Astrocyte (in vitro differentiated cells and primary cell): Measurements from ENCODE around the gene ZNF586. TPM values are rescaled to one million over a fixed set of nuclear protein-coding genes. Genes with fewer than 3 reads are reported as not detected.
"Not testable (repeated sequence)": the region's sequence is repeated elsewhere in the genome, so short reads cannot be mapped to it uniquely, and the experiment has no call there.

ENCODE experiments used
- DNase-seq: peaks from one replicate; pipeline ENCODE4 v3.0.0-alpha.2; 2010; ENCODE audit warnings: low read depth
- FAIRE-seq: peaks from 2 replicates; lab custom pipeline; 2011; peaks lifted over from hg19 to GRCh38; lab: Jason Lieb, UNC
- H2AFZ ChIP-seq: 2 replicates; pipeline ENCODE4 v1.6.0; 2012; ENCODE audit warnings: low read depth, low read length, inconsistent platforms
- H3K27ac ChIP-seq: 2 replicates; pipeline ENCODE4 v1.5.1; 2011; ENCODE audit warnings: low read depth, low read length, inconsistent platforms
- H3K27me3 ChIP-seq: 2 replicates; pipeline ENCODE4 v1.6.0; 2011; ENCODE audit warnings: low read length, inconsistent platforms; ENCODE audit not compliant: insufficient read depth
- H3K36me3 ChIP-seq: 2 replicates; pipeline ENCODE4 v1.5.1; 2011; ENCODE audit warnings: low read length, inconsistent platforms; ENCODE audit not compliant: insufficient read depth
- H3K4me1 ChIP-seq: 2 replicates; pipeline ENCODE4 v1.5.1; 2011; ENCODE audit warnings: low read length, inconsistent platforms; ENCODE audit not compliant: insufficient read depth
- H3K4me2 ChIP-seq: 2 replicates; pipeline ENCODE4 v1.6.0; 2012; ENCODE audit warnings: low read length, inconsistent platforms
- H3K4me3 ChIP-seq: 2 replicates; pipeline ENCODE4 v1.5.1; 2011; ENCODE audit warnings: low read depth, mild to moderate bottlenecking, low read length, inconsistent platforms; ENCODE audit not compliant: insufficient read depth
- H3K79me2 ChIP-seq: 2 replicates; pipeline ENCODE4 v1.6.0; 2012; ENCODE audit warnings: mild to moderate bottlenecking, low read length, inconsistent platforms; ENCODE audit not compliant: insufficient read depth
- H3K9ac ChIP-seq: 2 replicates; pipeline ENCODE4 v1.6.0; 2012; ENCODE audit warnings: mild to moderate bottlenecking, low read length, inconsistent platforms
- H3K9me3 ChIP-seq: 2 replicates; pipeline ENCODE4 v1.5.1; 2012; ENCODE audit warnings: low read depth, mild to moderate bottlenecking, low read length, inconsistent platforms; ENCODE audit not compliant: insufficient read depth
- H4K20me1 ChIP-seq: 2 replicates; pipeline ENCODE4 v1.6.0; 2012; ENCODE audit warnings: low read length, inconsistent platforms; ENCODE audit not compliant: insufficient read depth
- H3K27ac Mint-ChIP-seq: one replicate; pipeline ENCODE4 v1.8.0; 2021; ENCODE audit warnings: mild to moderate bottlenecking, mixed read lengths; ENCODE audit not compliant: unreplicated experiment
- H3K27me3 Mint-ChIP-seq: one replicate; pipeline ENCODE4 v1.8.0; 2021; ENCODE audit warnings: low read depth, mixed read lengths; ENCODE audit not compliant: unreplicated experiment
- H3K36me3 Mint-ChIP-seq: one replicate; pipeline ENCODE4 v1.8.0; 2021; ENCODE audit warnings: low read depth, mixed read lengths; ENCODE audit not compliant: unreplicated experiment
- H3K4me1 Mint-ChIP-seq: one replicate; pipeline ENCODE4 v1.8.0; 2021; ENCODE audit warnings: low read depth, mixed read lengths; ENCODE audit not compliant: unreplicated experiment
- H3K4me3 Mint-ChIP-seq: one replicate; pipeline ENCODE4 v1.8.0; 2021; ENCODE audit warnings: mild to moderate bottlenecking, moderate library complexity, mixed read lengths; ENCODE audit not compliant: unreplicated experiment
- H3K9me3 Mint-ChIP-seq: one replicate; pipeline ENCODE4 v1.8.0; 2021; ENCODE audit warnings: mild to moderate bottlenecking, mixed read lengths; ENCODE audit not compliant: unreplicated experiment
- EZH2 ChIP-seq: IDR thresholded peaks from 2 replicates; pipeline ENCODE4 v1.6.1; 2012; ENCODE audit warnings: mild to moderate bottlenecking, low read length, inconsistent platforms; ENCODE audit not compliant: insufficient read depth
- total RNA-seq: library from RNA; stranded (reverse); gene quantifications from 2 replicates; pipeline ENCODE4 v1.2.1, GENCODE V29; 2021
- TF ChIP-seq, protein P1 (sequence below): IDR thresholded peaks from 2 replicates; pipeline ENCODE4 v1.5.1; 2011; ENCODE audit warnings: low read depth, mild to moderate bottlenecking, inconsistent platforms, low read length, moderate library complexity; ENCODE audit not compliant: insufficient read depth

The ZNF586 gene
- total RNA-seq, 1 donor from 2014 or later, result 11.5 TPM

DNA sequence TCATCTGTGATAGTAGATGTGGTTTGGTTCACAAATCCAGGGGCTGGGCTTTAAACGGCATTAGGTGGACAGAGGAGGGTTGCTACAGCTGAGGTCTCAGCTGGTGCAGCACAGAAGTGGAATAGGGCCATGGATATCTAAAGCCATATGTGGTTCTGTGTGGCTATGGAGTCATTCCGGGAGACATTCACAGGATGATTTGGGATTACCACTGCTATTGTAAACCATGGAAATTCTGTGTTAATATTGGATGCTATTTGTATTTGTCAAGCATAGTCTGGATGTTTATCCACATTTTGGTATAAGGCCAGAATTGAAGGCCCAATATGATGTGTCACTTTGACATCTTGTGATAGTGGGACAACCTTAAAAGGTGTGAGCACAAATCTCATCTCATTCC lies 53.7 kb downstream of the ZNF586 start:
- H2AFZ ChIP-seq, H3K9me3 Mint-ChIP-seq, H3K9me3 ChIP-seq, H3K36me3 ChIP-seq, H3K4me1 ChIP-seq, H3K27me3 Mint-ChIP-seq, H3K4me2 ChIP-seq, H3K4me3 Mint-ChIP-seq, H3K27ac ChIP-seq, H3K27ac Mint-ChIP-seq, FAIRE-seq, DNase-seq, H3K9ac ChIP-seq, H3K27me3 ChIP-seq, H3K4me3 ChIP-seq: not testable (repeated sequence)
- peaks cover 84% of the 10 kb centered on the region for H3K79me2 ChIP-seq
- H3K4me1 Mint-ChIP-seq, result peaks cover 22% of the 10 kb centered on the region
- peaks cover 14% of the 10 kb centered on the region for H3K36me3 Mint-ChIP-seq
- peaks cover 44% of the 10 kb centered on the region for H4K20me1 ChIP-seq

DNA sequence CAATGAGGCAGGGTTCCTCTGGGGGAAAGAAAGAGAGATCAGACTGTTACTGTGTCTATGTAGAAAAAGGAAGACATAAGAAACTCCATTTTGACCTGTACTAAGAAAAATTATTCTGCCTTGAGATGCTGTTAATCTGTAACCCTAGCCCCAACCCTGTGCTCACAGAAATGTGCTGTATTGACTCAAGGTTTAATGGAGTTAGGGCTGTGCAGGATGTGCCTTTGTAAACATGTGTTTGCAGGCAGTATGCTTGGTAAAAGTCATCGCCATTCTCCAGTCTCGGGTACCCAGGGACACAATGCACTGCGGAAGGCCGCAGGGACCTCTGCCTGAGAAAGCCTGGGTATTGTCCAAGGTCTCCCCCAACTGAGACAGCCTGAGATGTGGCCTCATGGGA lies 54.1 kb downstream of the ZNF586 start:
- peaks cover 45% of the 10 kb centered on the region for H4K20me1 ChIP-seq

DNA sequence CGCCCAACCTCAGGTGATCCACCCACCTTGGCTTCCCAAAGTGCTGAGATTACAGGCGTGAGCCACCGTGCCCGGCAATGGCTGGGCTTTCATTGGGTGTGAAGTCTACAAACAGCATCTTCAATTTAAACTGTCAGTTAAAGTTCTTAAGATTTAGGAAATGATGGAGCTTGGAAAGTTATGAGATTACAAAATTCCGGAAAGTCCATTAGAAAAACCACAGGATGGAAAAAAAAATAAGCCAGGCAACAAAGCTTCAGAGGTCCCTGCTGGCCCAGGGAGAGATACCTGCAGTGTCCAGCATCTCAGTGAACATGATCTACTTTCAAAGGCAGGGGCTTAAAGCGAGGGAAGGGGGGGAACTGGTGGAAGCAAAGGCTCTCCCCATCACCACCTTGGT lies 56.0 kb downstream of the ZNF586 start:
- TF ChIP-seq, protein P1, sequence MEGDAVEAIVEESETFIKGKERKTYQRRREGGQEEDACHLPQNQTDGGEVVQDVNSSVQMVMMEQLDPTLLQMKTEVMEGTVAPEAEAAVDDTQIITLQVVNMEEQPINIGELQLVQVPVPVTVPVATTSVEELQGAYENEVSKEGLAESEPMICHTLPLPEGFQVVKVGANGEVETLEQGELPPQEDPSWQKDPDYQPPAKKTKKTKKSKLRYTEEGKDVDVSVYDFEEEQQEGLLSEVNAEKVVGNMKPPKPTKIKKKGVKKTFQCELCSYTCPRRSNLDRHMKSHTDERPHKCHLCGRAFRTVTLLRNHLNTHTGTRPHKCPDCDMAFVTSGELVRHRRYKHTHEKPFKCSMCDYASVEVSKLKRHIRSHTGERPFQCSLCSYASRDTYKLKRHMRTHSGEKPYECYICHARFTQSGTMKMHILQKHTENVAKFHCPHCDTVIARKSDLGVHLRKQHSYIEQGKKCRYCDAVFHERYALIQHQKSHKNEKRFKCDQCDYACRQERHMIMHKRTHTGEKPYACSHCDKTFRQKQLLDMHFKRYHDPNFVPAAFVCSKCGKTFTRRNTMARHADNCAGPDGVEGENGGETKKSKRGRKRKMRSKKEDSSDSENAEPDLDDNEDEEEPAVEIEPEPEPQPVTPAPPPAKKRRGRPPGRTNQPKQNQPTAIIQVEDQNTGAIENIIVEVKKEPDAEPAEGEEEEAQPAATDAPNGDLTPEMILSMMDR, result no peak
- no peak for TF ChIP-seq EZH2
- Mint-ChIP-seq H3K27ac (no peak overlapping the region), H3K27me3 (no peaks in the 10 kb centered on the region), H3K36me3 (peaks cover 20% of the 10 kb centered on the region), H3K9me3 (no peaks in the 10 kb centered on the region), H3K4me1 (peaks cover 33% of the 10 kb centered on the region), H3K4me3 (no peak overlapping the region)
- FAIRE-seq, result no peak
- H3K36me3 ChIP-seq, result peaks cover 5% of the 10 kb centered on the region
- no peaks in the 10 kb centered on the region for H3K9me3 ChIP-seq
- no peak overlapping the region for H3K4me3 ChIP-seq
- no peak overlapping the region for H2AFZ ChIP-seq
- H3K27me3 ChIP-seq, result no peaks in the 10 kb centered on the region
- DNase-seq, result no peak
- H3K9ac ChIP-seq, result no peak overlapping the region
- no peak overlapping the region for H3K4me2 ChIP-seq
- H4K20me1 ChIP-seq, result peaks cover 52% of the 10 kb centered on the region
- peaks cover 92% of the 10 kb centered on the region for H3K79me2 ChIP-seq
- H3K4me1 ChIP-seq, result peaks cover 4% of the 10 kb centered on the region
- no peak overlapping the region for H3K27ac ChIP-seq

More for the DNA sequence above, 54.1 kb downstream of the ZNF586 start:
- not testable (repeated sequence) for H3K27me3 Mint-ChIP-seq, H3K4me3 ChIP-seq, FAIRE-seq, H3K9me3 Mint-ChIP-seq, H3K36me3 ChIP-seq, H3K27ac Mint-ChIP-seq, H2AFZ ChIP-seq, H3K9me3 ChIP-seq, DNase-seq, H3K9ac ChIP-seq, H3K4me3 Mint-ChIP-seq, H3K4me1 ChIP-seq, H3K27me3 ChIP-seq, H3K27ac ChIP-seq, H3K4me2 ChIP-seq
- H3K79me2 ChIP-seq, result peaks cover 89% of the 10 kb centered on the region
- H3K4me1 Mint-ChIP-seq, result peaks cover 22% of the 10 kb centered on the region
- H3K36me3 Mint-ChIP-seq, result peaks cover 14% of the 10 kb centered on the region
